ENCODE results near the gene TNFRSF19. TPM values are rescaled to one million over a fixed set of nuclear protein-coding genes. Genes with fewer than 3 reads are reported as not detected.

TNFRSF19 gene
- total and polyA plus RNA-seq, 8 donors = 1.2 to 14.0 (median 2.7) TPM; not detected in 1

DNA sequence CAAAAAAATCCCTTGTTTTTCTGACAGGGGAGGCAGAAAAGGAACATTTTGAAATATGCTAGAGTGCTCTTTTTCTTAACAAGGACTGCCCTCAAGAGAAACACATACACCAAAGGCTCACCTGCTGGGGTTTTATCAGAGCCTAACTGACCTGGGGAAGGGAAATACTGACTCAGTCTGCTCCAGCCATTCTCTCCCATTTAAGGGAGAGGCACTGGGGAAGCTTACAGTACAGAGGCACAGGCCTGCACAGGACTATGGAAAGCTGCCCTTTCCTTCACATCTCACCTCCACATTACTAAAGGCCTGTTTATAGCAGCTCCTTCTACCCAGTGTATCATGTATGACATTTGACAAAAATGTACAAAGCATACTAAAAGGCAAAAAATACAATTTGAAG is 30.3 kb downstream of the TNFRSF19 start:
- DNase-seq = peak in 1 of 2 donors; percentile 15
- Histone ChIP-seq H3K27me3 (no peaks in the 10 kb centered on the region), H3K4me3 (no peak overlapping the region), H3K36me3 (no peaks in the 10 kb centered on the region), H3K4me1 (peaks cover 0 to 11% (median 8%) of the 10 kb centered on the region in 4 donors), H3K9me3 (no peaks in the 10 kb centered on the region), H3K27ac (peak overlapping the region in 2 of 5 donors; percentile 16 to 41)
- TF ChIP-seq POLR2AphosphoS5 (IDR thresholded peaks at IDR 0.05) = peak in 1 of 3 donors; percentile 40
- no peak for TF ChIP-seq EP300 (IDR thresholded peaks at IDR 0.05)
- intact Hi-C loops (cut with DNase I; ENCODE audit: low total_unique reads) = no loop called here

GRCh38 chr13:23605831-23606230 is 35.6 kb downstream of the TNFRSF19 start:
- H3K27me3 ChIP-seq = no peaks in the 10 kb centered on the region
- TF ChIP-seq CTCF (IDR thresholded peaks at IDR 0.05) (no peak), POLR2AphosphoS5 (IDR thresholded peaks at IDR 0.05) (no peak), POLR2A (IDR thresholded peaks at IDR 0.05) (no peak), EP300 (IDR thresholded peaks at IDR 0.05) (no peak)

GRCh38 chr13:23608138-23608537 is 37.9 kb downstream of the TNFRSF19 start:
- DNase-seq = no peak
- no peaks in the 10 kb centered on the region for H3K9me3 ChIP-seq
- H3K4me1 ChIP-seq = peaks cover 26 to 39% (median 33%) of the 10 kb centered on the region in 4 donors
- H3K36me3 ChIP-seq = no peaks in the 10 kb centered on the region
- no peak overlapping the region for H3K4me3 ChIP-seq
- H3K27ac ChIP-seq = peak overlapping the region in 3 of 5 donors; percentile 25 to 55 (median 50)
- intact Hi-C loops (cut with DNase I; ENCODE audit: low total_unique reads) = no loop called here
- TF ChIP-seq EP300 (IDR thresholded peaks at IDR 0.05) (no peak), POLR2AphosphoS5 (IDR thresholded peaks at IDR 0.05) (no peak), POLR2A (IDR thresholded peaks at IDR 0.05) (no peak), CTCF (IDR thresholded peaks at IDR 0.05) (no peak)
- no peaks in the 10 kb centered on the region for H3K27me3 ChIP-seq
- 38 to 62% (median 51%) methylated on average over 3 of the region's 3 CpGs for WGBS, 5 donors

More at GRCh38 chr13:23605831-23606230, 35.6 kb downstream of the TNFRSF19 start:
- no peak for DNase-seq
- Histone ChIP-seq H3K4me1 (peaks cover 19 to 33% (median 26%) of the 10 kb centered on the region in 4 donors), H3K27ac (no peak overlapping the region), H3K36me3 (no peaks in the 10 kb centered on the region), H3K4me3 (no peak overlapping the region), H3K9me3 (no peaks in the 10 kb centered on the region)
- intact Hi-C loops (cut with DNase I; ENCODE audit: low total_unique reads) = no loop called here
- WGBS, 5 donors = 69 to 93% (median 79%) methylated on average over 3 of the region's 3 CpGs

- Histone ChIP-seq H3K36me3 (no peaks in the 10 kb centered on the region), H3K9me3 (no peaks in the 10 kb centered on the region), H3K27ac (peak overlapping the region in 4 of 5 donors; percentile 25 to 55 (median 41)), H3K4me3 (peak overlapping the region in 2 of 4 donors; percentile 6 to 29), H3K27me3 (no peaks in the 10 kb centered on the region), H3K4me1 (peaks cover 26 to 39% (median 33%) of the 10 kb centered on the region in 4 donors)
- WGBS, 5 donors = 44 to 57% (median 50%) methylated on average over 13 of the region's 13 CpGs
- intact Hi-C loops (cut with DNase I; ENCODE audit: low total_unique reads) = no loop called here
- no peak for TF ChIP-seq POLR2AphosphoS5 (IDR thresholded peaks at IDR 0.05)
- no peak for TF ChIP-seq POLR2A (IDR thresholded peaks at IDR 0.05)
- TF ChIP-seq EP300 (IDR thresholded peaks at IDR 0.05) = no peak
- no peak for TF ChIP-seq CTCF (IDR thresholded peaks at IDR 0.05)
- peak in 1 of 2 donors; percentile 76 for DNase-seq
These were observed 38.6 kb downstream of the TNFRSF19 start for GRCh38 chr13:23608701-23609413.

DNA sequence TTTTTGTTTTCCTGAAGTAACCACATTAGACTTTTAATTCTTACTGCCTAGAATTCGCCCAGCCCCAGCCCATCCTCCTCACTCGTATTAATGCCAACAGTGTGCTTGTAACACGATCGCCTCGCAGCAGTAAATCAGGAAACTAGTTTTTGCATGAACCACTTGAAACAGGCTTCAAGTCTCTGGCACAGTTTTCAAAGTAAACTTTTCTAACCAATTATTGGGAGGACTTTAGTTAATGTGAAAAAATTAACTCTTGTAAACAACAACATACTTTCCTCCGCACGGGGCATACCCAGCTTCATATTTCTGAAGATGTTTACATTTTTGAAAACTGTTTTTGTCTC is 39.2 kb downstream of the TNFRSF19 start:
- peak in 1 of 2 donors; percentile 71 for DNase-seq
- intact Hi-C loops (cut with DNase I; ENCODE audit: low total_unique reads) = no loop called here
- Histone ChIP-seq H3K36me3 (no peaks in the 10 kb centered on the region), H3K27ac (peak overlapping the region in 4 of 5 donors; percentile 5 to 55 (median 38)), H3K9me3 (no peaks in the 10 kb centered on the region), H3K4me3 (peak overlapping the region in 2 of 4 donors; percentile 6 to 29), H3K4me1 (peaks cover 26 to 39% (median 33%) of the 10 kb centered on the region in 4 donors), H3K27me3 (no peaks in the 10 kb centered on the region)
- 4 to 11% (median 6%) methylated on average over 7 of the region's 7 CpGs for WGBS, 5 donors
- TF ChIP-seq POLR2A (IDR thresholded peaks at IDR 0.05) = no peak
- TF ChIP-seq EP300 (IDR thresholded peaks at IDR 0.05) = no peak
- no peak for TF ChIP-seq POLR2AphosphoS5 (IDR thresholded peaks at IDR 0.05)
- no peak for TF ChIP-seq CTCF (IDR thresholded peaks at IDR 0.05)

All from stomach (tissue), 9 donors.